NCI-H2029 (cell line): ENCODE data around the gene GNB3.
"Not testable (repeated sequence)": the region's sequence is repeated elsewhere in the genome, so short reads cannot be mapped to it uniquely, and the experiment has no call there.

ENCODE experiments used
- DNase-seq: peaks from one replicate; lab custom pipeline; 2025; lab: John Stamatoyannopoulos, UW

The GNB3 gene

DNA sequence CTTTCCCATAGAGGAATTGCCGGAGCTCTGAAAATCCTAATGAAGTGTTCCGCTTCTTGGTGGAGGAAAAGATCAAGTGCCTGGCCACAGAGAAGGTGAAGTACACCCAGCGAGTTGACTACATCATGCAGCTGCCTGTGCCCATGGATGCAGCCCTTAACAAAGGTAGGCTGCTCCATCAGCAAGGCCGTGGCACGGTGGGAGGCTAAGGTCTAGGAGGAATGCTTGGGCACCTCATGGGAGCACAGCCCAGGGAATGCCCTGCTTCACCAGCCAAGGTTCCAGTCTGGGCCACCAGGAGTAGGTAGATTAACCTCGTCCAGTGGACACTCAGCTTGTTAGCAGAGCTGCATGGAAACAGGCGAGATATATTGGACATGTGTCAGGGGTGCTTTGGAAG is 20.2 kb downstream of the GNB3 start:
- no peak for DNase-seq

DNA sequence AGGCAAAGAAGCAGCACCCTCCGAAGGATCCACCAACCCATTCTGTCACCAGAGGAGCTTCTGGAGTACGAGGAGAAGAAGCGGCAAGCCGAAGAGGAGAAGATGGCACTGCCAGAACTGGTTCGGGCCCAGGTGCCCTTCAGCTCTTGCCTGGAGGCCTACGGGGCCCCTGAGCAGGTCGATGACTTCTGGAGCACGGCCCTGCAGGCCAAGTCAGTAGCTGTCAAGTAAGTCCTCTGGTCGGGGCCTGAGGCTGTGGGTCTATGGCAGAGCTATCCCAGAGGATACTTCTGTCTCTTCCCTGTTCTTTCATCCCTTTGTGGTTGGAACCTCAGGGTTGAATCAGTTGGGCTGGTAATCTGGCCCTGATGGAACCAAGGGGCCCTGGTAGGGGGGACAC is 20.7 kb downstream of the GNB3 start:
- no peak for DNase-seq

DNA sequence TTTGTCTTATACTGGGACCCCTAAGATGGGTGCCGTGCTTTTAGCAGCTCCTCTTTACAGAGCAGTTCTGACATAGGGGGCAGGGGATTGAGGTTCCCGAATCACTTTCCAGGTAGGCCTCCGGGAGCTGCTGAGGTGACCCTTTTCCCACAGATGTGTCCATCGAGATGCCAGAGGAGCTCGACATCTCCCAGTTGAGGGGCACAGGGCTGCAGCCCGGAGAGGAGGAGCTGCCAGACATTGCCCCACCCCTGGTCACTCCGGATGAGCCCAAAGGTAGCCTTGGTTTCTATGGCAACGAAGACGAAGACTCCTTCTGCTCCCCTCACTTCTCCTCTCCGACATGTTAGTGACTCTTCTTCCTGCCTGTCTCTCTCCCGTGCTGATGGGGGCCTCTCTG is 22.3 kb downstream of the GNB3 start:
- DNase-seq = no peak

DNA sequence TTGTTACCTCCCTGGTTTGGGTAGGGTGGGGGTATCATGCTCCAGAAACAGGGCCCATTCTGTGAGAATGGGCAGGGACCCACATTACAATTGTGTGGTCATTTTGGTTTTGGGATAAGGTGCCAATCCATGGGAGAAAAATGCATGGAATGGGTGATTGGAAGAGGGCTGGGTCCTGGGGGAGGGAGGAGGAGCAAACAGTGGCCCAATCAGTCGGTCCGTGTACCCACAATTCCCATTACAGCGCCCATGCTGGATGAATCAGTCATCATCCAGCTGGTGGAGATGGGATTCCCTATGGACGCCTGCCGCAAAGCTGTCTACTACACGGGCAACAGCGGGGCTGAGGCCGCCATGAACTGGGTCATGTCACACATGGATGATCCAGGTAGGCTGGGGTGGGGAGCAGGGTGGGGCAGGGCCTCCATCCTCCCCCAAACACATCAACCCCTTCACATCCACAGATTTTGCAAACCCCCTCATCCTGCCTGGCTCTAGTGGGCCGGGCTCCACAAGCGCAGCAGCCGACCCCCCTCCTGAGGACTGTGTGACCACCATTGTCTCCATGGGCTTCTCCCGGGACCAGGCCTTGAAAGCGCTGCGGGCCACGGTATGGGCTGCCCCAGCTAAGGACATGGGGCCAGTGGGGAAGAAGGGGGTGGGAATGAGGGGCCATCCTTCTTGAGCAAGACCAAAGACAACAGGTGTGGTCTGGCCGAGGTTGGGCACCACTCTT is 23.0 kb downstream of the GNB3 start:
- DNase-seq = no peak

DNA sequence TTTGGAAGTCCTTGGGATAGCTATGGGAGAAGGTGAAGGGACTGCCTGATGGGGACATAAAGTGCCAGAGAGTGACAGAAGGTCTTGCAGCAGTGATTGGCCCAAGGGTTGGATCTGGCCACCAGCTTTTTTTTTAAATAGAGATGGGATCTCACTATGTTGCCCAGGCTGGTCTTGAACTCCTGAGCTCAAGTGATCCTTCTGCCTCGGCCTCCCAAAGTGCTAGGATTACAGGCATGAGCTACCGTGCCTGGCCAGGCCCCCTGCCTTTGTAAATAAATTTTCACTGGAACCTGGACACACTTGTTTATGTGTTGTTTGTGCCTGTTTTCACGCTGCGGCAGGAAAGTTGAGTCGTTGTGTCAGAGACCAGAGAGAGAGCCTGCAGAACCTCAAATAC is 24.6 kb downstream of the GNB3 start:
- DNase-seq = not testable (repeated sequence)

DNA sequence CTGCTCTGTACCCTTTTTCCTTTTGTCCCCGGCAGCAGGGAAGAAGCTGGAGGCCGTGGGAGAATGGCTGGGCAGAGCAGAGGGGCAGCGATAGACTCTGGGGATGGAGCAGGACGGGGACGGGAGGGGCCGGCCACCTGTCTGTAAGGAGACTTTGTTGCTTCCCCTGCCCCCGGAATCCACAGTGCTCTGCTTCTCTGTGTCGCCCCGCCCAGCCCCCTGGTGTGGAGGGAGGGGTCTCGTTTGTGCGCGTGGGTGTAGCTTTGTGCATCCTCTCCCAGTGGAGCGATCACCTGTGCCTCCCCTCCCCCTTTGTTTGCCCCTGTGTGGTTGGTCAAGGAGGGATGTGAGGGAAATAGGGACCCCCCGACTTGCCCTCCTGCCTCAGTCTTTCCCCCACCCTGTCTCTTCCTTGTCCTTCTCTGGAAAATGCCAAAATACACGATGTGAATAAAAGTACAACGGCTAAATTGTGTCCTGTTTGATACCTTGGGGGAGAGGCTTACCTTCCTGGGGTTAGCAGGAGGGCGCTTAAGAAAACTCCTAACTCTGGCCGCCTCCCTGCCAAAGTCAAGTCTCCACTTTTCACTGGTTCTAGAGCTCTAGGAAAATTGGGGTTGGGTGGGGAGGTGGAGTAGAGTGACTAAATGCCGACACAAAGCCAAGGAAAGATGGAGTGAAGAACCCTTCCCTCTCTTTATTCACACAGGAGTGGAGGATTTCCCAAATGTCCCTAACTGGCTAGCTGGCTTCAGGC is 25.6 kb downstream of the GNB3 start:
- no peak for DNase-seq

DNA sequence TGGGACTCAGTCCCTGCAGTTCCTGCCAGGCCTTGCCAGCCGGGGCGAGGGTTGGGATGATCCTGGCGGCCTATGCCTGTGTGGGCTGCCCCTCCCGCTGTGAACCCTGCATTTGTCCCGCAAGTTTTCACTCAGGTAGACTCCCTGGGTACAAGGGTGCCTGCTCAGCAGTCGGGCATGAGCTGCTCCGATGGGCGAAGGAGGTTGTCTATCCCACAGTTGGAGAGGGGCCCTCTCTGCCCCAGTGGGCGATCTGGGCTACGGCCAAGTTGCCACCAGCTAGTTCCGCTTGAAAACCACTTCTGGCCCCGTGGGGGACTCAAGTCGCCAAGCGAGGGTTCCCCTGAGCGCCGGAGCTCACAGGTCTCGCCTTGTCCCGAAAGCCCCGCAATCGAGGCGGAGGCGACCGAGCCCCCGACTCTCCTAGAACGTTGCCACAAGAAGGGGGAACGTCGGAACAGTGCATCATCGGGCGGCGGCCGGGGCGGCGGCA is 26.2 kb downstream of the GNB3 start:
- no peak for DNase-seq

DNA sequence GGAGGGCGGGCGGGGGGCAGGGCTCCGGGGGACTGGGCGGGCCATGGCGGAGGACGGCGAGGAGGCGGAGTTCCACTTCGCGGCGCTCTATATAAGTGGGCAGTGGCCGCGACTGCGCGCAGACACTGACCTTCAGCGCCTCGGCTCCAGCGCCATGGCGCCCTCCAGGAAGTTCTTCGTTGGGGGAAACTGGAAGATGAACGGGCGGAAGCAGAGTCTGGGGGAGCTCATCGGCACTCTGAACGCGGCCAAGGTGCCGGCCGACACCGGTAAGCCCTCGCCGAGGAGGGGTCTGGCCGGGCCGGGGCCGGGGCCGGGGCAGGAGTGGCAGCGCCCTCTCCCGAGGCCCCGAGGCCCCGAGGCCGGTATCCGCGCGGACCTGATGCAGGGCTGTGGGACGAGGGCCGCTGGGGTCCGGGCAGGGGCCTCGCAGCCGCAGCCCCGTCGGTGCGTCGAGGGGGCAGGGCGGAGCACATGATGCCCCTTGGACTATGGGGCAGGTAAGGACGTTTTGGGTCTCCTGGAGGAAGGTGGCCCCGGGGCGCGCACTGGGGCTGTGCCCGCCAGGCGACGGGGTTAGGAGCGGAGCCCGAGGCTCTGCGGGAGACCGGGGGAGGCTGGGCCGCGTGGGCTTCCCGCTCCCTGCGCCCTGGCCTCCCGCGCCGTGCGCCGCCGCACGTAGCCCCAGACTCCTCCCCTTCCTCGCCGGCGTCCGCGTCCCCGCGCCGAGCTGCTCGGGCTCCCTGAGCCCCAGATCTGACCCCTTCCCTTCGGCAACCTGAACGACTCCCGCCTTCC is 26.9 kb downstream of the GNB3 start, which contains the start of gene TPI1:
Gene TPI1 (plus strand): TSS at position 119 of the 798 bp plus-strand sequence. CDS start 36 bp downstream, at position 155.
- DNase-seq = peak; percentile 68

DNA sequence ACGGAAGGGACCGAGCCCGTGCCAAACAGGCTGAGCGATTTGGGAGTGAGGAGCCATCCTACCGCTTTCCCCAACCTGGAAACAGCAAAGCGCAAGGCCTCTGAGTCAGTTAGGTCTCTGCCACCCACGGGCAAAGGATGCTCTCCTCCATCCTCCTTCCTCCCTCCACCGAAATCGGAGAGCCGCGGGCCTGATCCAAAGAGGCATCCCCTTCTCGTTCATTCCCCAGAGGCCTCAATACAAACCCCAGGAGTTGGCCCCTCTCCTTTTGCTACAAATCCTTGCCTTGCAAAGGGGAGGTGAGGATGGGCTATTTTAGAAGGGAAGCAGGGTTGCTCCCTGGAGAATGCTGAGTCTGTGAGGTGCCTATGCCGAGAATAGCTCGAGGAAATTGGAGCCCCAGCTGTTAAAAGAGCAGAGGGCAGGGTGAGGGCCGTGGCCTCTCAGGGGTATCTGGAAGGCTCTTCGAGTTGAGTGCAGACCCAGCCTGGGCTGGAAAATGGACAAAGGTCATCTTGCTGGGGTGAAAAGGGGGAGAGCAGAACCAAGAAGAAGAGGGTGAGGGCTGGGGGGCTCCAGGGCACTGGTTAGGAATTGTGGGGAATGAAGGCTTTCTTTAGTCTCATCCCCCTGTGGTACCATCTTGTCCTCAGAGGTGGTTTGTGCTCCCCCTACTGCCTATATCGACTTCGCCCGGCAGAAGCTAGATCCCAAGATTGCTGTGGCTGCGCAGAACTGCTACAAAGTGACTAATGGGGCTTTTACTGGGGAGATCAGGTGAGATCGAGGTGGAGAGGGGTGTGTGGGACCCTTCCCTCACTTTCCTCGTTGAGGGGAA is 27.7 kb downstream of the GNB3 start:
- no peak for DNase-seq

DNA sequence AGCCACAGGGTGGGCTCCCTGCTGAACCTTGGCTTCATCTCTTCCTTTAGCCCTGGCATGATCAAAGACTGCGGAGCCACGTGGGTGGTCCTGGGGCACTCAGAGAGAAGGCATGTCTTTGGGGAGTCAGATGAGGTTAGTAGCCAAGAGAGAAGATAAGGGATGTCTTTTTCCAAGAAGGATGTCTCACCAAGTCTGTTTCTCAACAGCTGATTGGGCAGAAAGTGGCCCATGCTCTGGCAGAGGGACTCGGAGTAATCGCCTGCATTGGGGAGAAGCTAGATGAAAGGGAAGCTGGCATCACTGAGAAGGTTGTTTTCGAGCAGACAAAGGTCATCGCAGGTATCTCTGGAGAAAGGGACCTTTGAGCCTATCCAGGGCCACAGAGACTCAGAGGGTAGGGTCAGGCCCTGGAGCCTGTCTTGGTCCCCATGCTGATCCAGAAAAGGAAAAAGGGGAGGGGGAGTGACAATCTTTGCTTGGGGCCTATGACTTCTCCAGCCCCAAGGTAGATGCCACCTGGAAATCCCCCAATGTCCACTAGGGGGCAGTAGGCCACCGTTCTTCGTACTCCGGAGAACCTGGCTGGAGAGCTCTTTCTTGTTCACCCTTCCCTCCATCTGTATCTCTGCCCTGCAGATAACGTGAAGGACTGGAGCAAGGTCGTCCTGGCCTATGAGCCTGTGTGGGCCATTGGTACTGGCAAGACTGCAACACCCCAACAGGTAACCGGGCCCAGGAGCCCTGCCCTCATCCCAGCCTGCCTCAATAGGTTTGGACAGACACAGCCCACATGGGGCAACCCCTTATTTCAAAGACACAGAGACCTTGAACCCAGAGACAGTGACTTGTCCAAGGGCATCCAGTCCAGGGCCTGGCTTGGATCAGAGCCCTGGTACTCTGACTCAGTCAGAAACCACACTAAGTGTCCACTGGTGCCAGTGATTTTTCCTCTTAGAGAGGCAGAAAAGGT is 28.6 kb downstream of the GNB3 start:
- DNase-seq = peak; percentile 56

DNA sequence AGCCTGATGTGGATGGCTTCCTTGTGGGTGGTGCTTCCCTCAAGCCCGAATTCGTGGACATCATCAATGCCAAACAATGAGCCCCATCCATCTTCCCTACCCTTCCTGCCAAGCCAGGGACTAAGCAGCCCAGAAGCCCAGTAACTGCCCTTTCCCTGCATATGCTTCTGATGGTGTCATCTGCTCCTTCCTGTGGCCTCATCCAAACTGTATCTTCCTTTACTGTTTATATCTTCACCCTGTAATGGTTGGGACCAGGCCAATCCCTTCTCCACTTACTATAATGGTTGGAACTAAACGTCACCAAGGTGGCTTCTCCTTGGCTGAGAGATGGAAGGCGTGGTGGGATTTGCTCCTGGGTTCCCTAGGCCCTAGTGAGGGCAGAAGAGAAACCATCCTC is 29.6 kb downstream of the GNB3 start:
- not testable (repeated sequence) for DNase-seq

DNA sequence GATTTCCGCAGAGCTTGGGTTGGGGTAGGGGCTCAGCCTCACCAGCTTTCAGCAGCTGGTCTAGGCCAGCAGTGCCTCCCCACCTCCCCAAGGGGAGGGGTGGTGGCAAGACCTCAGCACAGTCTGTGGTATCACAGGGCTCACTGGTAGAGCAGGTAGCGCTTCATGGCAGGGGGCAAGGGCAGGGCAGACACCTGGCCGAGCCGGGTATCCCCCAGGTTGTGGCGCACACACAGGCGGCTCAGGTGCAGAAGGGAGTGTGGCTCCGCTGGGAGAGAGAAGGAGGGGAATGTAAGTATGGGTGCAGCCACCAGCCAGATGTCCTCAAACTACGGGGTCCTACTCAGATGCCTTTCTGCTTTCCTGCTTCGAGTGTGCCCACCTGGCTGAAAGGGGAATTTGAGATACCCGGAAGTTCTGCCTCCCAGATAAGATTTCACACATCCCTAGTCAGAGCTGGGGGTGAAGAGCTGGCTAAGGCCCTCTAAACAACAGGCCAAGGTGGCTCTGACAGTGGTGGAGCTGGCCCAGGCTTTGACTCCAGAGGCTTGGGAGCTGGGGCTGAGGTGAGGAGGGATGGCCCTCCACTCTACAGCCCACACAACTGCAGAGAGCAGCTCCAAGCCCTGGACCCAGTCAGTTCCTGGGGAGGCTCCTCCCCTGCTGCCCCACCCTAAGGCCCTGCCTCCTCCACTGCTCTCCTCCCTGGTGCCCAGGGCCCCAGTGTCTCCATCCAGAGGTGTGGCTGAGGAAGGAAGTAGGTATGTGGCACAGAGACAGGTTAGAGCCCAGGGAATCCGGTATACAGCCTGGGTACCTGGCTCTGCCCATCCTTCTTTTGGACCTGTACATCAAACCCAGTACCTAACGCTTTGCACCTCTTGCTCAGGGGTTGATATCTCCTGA is 30.6 kb downstream of the GNB3 start:
- DNase-seq = no peak

DNA sequence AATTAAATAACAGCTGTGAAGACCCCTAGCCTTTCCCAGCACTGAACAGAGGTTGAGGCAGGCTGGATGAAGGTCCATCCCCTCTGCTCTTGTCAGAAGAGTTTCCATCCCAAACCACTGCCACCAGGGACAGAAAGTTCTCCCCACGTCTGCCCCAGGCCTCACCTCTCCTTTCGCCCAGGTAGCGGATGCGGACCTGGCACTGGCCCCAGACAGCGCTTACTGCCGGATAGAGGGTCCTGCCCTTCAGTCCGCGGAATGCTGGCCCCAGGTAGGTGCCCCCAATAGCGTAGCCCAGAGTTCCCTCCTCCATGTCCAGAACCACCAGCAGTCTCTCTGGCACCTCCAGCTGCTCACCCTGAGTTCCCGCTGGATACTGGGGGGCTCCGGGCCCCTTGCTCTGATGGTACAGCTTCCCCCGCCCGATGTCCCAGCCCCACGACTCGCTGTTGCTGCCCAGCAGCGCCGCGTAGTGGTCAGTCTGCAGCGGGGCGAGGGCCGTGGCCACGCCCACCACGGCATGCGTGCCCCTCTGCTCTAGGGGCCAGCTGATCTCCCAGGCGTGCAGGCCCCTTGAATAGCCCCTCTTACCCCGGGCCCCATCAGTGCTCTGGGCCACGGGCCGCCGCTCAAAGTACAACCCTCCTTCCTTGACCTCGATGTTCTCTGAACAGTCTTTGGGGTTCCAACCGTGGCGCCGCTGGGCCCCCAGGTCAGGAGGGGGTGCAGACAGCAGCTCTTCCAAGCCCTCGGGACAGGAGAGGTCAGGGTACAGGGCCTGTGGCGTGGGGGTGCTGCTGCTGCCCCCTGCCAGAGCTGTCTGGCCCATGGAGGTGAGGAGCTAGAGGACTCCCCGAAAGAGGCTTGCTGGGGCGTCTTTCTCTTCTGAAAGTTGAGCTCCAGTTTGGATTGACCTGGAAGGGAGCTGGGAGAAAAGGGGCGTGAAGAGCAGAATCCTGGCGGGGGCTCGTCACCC is 31.6 kb downstream of the GNB3 start:
- DNase-seq = peak; percentile 69

DNA sequence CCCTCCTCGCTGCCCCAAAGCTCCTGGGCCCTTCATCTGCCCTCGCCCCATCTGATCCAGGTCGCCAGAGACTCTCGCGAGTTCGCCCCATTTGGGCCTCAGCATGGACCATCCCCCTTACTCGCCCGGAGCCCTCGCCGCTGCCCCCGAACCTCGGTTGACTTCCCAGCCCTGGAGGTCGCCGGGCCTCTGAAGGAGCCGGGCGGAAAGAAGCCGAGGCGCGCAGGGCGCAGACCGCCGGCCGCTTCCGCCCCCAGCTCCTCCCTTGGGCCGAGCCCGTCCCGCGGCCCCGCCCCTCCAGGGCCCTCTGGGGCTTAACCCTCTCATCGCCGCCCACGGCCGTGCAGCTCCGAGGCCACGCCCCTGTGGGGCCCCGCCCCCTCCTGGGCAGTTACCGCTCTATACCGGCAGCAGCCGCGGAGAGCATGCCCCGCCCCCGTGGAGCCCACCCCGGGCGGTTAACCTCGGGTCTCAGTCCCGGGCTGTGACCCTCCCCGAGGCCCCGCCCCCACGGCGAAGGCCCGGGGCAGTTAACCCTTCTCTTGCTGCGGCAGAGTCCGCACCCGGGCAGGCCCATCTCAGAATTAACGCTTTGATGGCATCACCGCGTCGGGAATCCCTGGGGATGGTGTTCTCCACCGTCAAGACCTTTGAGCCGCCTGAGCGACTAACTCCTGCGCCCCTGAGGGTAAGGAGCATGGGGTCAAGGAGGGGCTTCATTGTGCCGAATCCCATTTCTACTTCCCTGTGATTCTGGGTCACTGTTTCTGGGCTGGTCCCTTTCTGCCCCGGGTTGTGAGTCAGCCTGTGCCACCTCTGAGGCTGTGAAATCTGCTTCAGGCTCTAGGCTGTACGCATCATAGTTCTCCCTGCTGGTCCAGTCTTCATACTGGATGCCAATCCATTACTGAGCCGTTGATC is 32.6 kb downstream of the GNB3 start, which contains the start of gene SPSB2:
Gene SPSB2 (minus strand): TSS at position 210 of the 921 bp plus-strand sequence. CDS start 402 bp downstream, outside the sequence.
- peak; percentile 94 for DNase-seq

DNA sequence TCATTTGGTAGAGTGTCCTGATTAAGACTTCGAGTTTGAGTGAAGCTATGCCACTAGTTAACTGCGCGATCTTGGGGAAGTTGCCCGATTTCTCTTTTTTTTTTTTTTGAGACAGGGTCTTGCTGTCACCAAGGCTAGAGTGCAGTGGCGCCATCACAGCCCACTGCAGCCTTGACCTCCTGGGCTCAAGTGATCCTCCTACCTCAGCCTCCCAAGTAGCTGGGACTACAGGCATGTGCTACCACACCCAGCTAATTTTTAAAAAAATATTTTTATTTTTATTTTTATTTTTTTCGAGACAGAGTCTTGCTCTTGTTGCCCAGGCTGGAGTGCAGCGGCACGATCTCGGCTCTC is 33.3 kb downstream of the GNB3 start:
- not testable (repeated sequence) for DNase-seq

DNA sequence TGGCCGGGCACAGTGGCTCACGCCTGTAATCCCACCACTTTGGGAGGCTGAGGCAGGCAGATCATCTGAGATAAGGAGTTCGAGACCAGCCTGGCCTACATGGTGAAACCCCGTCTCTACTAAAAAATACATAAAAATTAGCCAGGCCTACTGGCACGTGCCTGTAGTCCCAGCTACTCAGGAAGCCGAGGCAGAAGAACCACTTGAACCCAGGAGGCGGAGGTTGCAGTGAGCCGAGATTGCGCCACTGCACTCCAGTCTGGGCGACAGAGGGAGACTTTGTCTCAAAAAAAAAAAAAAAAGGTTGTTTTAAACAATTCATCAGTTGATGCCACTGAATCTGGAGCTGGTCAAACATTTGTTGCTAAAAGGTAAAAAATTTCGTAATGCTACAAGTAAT is 39.1 kb downstream of the GNB3 start:
- DNase-seq = not testable (repeated sequence)

DNA sequence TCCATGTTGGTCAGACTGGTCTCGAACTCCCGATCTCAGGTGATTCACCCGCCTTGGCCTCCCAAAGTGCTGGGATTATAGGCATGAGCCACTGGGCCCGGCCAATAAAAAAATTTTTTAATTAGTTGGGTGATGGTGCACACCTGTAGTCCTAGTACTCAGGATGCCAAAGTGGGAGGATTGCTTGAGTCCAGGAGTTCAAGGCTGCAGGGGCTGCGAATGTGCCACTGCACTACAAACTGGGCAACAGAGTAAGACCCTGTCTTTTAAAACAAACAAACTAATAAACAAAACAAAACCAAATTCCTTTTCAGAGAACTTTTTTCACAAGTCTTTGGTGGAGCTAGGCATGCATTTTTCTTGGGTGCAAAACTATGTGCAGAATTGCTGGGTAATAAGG is 42.5 kb downstream of the GNB3 start:
- DNase-seq = no peak
